ENCODE data around the gene DDIT4. TPM values are rescaled to one million over a fixed set of nuclear protein-coding genes. Genes with fewer than 3 reads are reported as not detected.

The DDIT4 gene
- total and polyA plus RNA-seq, 9 of the 15 experiments (the other 6 are each of a cell fraction or from before 2014, with no cell fraction given) = 8.2 to 675 (median 159) TPM

DNA sequence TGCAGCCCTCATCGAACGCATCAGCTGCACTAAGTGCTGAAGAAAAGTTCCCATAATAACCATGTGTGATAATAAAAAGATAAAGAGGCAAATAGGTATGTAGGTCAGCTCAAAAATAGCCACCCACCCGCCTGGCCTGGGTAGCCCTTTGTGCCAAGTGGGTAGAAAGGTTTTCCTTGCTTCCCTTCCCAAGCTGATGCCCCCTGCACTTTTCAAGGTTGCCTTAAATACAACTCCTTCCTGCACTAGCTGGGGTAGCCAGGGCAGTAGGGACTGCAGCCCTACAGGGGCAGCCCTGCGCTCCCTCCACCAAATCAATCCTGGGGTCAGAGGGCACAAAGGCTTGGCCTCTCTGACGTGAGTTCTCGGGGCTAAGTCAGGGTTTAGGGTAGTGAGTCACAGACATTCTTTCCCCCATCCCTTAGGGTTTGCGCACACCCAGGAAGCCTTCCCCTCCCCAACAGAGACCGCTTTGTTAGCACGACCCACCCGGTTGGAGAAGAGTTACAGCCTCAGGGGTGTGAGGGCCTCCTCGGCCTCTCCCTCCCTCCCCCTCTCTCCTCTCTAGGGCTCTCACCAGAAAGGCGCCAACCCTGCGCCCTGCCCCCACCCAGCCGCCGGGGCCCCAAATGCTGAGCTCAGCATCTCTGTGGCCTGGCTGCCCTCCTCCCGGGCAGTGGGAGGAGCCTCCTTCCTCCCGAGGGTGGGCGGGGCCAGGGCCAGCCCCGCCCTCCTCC lies 13.3 kb upstream of the DDIT4 start (continued):
- TF ChIP-seq, protein P1, sequence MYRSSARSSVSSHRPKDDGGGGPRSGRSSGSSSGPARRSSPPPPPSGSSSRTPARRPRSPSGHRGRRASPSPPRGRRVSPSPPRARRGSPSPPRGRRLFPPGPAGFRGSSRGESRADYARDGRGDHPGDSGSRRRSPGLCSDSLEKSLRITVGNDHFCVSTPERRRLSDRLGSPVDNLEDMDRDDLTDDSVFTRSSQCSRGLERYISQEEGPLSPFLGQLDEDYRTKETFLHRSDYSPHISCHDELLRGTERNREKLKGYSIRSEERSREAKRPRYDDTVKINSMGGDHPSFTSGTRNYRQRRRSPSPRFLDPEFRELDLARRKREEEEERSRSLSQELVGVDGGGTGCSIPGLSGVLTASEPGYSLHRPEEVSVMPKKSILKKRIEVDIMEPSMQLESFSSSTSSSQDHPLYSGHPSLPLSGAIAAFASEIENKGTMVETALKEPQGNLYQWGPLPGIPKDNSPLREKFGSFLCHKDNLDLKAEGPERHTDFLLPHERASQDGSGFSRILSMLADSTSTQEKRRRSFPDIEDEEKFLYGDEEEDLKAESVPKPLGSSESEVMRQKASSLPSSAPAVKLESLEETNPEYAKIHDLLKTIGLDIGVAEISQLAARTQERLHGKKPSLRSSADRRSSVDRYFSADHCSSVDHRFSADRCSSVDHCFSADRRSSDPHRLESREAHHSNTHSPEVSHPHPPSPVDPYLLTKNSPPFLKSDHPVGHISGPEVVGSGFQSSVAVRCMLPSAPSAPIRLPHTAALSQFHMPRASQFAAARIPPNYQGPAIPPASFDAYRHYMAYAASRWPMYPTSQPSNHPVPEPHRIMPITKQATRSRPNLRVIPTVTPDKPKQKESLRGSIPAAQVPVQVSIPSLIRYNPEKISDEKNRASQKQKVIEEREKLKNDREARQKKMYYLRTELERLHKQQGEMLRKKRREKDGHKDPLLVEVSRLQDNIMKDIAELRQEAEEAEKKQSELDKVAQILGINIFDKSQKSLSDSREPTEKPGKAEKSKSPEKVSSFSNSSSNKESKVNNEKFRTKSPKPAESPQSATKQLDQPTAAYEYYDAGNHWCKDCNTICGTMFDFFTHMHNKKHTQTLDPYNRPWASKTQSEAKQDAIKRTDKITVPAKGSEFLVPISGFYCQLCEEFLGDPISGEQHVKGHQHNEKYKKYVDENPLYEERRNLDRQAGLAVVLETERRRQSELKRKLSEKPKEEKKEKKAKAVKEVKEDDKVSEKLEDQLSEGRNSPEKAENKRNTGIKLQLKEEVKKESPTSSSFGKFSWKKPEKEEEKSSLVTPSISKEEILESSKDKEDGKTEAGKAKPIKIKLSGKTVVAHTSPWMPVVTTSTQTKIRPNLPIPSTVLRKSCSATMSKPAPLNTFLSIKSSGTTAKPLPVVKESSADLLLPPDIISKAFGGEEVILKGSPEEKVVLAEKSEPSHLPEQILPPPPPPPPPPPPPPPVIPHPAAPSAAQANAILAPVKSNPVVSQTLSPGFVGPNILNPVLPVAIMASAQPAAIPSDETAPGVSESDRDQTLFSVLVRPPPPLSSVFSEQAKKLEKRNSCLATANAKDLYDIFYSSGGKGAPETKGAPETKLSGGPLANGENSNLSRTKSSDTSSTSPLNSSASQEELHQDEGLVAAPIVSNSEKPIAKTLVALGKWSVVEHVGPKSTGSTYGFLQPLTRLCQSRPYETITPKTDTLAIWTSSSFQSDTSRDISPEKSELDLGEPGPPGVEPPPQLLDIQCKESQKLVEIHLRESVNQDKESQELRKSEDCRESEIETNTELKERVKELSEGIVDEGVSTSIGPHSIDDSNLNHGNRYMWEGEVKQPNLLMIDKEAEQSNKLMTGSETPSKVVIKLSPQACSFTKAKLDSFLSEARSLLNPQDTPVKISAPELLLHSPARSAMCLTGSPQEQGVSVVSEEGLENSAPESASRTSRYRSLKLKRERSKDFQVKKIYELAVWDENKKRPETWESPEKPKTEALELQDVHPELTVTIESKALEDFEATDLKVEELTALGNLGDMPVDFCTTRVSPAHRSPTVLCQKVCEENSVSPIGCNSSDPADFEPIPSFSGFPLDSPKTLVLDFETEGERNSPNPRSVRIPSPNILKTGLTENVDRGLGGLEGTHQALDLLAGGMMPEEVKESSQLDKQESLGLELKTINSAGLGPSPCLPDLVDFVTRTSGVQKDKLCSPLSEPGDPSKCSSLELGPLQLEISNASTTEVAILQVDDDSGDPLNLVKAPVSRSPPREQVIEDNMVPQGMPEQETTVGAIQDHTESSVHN (IDR thresholded peaks at IDR 0.05; ENCODE audit: borderline replicate concordance in 1 of 2, low read depth in 1 of 2) = peak in 1 of 2 experiments; percentile 71; a peak in 2 of 4 replicates
- 0 out of 2 replicates have a peak, but pooled peaks have one; percentile 41 for TF ChIP-seq CREB1 (IDR thresholded peaks at IDR 0.05)
- TF ChIP-seq CREB1 (CRISPR knock-in tag; IDR thresholded peaks at IDR 0.05) = peak; percentile 69; the same call in 1 of the 2 replicates
- peak; percentile 90 for TF ChIP-seq HDAC8 (tag; IDR thresholded peaks at IDR 0.05)
- no peak for TF ChIP-seq NR1H2 (CRISPR knock-in tag; IDR thresholded peaks at IDR 0.05)
- peak; percentile 58 for TF ChIP-seq EGR1 (conservative IDR thresholded peaks at IDR 0.05)
- TF ChIP-seq, protein P2, sequence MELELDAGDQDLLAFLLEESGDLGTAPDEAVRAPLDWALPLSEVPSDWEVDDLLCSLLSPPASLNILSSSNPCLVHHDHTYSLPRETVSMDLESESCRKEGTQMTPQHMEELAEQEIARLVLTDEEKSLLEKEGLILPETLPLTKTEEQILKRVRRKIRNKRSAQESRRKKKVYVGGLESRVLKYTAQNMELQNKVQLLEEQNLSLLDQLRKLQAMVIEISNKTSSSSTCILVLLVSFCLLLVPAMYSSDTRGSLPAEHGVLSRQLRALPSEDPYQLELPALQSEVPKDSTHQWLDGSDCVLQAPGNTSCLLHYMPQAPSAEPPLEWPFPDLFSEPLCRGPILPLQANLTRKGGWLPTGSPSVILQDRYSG (tag; conservative IDR thresholded peaks at IDR 0.05; ENCODE audit: low read depth) = peak; percentile 87
- TF ChIP-seq MEIS2 (IDR thresholded peaks at IDR 0.05; ENCODE audit: partially characterized antibody) = peak; percentile 13
- TF ChIP-seq ZNF444 (CRISPR knock-in tag; IDR thresholded peaks at IDR 0.05) = peak; percentile 56; the same call in 1 of the 2 replicates
- TF ChIP-seq TEAD2 (tag; IDR thresholded peaks at IDR 0.05) = peak; percentile 58; the same call in 1 of the 2 replicates
- TF ChIP-seq ZNF324 (CRISPR knock-in tag; IDR thresholded peaks at IDR 0.05) = peak; percentile 55
- TF ChIP-seq MECOM (CRISPR knock-in tag; IDR thresholded peaks at IDR 0.05) = peak; percentile 69; the same call in 1 of the 2 replicates
- TF ChIP-seq COPS2 (conservative IDR thresholded peaks at IDR 0.05) = no peak
- TF ChIP-seq, protein P3, sequence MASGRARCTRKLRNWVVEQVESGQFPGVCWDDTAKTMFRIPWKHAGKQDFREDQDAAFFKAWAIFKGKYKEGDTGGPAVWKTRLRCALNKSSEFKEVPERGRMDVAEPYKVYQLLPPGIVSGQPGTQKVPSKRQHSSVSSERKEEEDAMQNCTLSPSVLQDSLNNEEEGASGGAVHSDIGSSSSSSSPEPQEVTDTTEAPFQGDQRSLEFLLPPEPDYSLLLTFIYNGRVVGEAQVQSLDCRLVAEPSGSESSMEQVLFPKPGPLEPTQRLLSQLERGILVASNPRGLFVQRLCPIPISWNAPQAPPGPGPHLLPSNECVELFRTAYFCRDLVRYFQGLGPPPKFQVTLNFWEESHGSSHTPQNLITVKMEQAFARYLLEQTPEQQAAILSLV (tag; IDR thresholded peaks at IDR 0.05) = peak; percentile 79
- peak; percentile 29; the same call in 1 of the 2 replicates for TF ChIP-seq SMARCC2 (IDR thresholded peaks at IDR 0.05; ENCODE audit: low read depth)
- no peak for TF ChIP-seq MCM5 (IDR thresholded peaks at IDR 0.05; ENCODE audit: low read depth)
- peak; percentile 6 for TF ChIP-seq SAP30 (IDR thresholded peaks at IDR 0.05; ENCODE audit: borderline replicate concordance, insufficient read depth, low read depth, low read length, poor library complexity, severe bottlenecking)
- peak; percentile 76; the same call in 1 of the 2 replicates for TF ChIP-seq HSF4 (CRISPR knock-in tag; IDR thresholded peaks at IDR 0.05; ENCODE audit: borderline replicate concordance)
